Measurements from ENCODE around the gene IMPA2. TPM values are rescaled to one million over a fixed set of nuclear protein-coding genes. Genes with fewer than 3 reads are reported as not detected.

IMPA2 gene
- total and polyA plus RNA-seq, 2 donors (not counting 1 experiment from before 2014, with no cell fraction given): 3.8 to 23.0 TPM

- no peak for DNase-seq (ENCODE audit: low read depth in 2 of 2)
- Histone ChIP-seq H2AFZ (ENCODE audit: low read length) (no peak overlapping the region), H3K9ac (ENCODE audit: insufficient read depth, low read length) (no peak overlapping the region), H3K4me1 (ENCODE audit: control insufficient read depth, extremely low read depth, insufficient read depth, low read length) (peaks cover 6% of the 10 kb centered on the region), H3K79me2 (ENCODE audit: control insufficient read depth, insufficient read depth, low read length) (no peaks in the 10 kb centered on the region), H3K9me3 (ENCODE audit: control insufficient read depth, insufficient read depth, low read depth, low read length) (no peaks in the 10 kb centered on the region), H3K27me3 (ENCODE audit: control insufficient read depth, insufficient read depth, low read length) (no peaks in the 10 kb centered on the region), H4K20me1 (ENCODE audit: control insufficient read depth, extremely low read depth, insufficient read depth, low read length) (no peaks in the 10 kb centered on the region), H3K4me3 (replicated peaks in 1 of 4; ENCODE audit: control extremely low read depth in 1 of 4, insufficient read depth in 1 of 4, low read depth in 3 of 4, low read length in 4 of 4) (no peak overlapping the region), H3K36me3 (ENCODE audit: control insufficient read depth, insufficient read depth, low read length) (no peaks in the 10 kb centered on the region), H3K27ac (ENCODE audit: insufficient read depth, low read length) (no peak overlapping the region), H3K4me2 (ENCODE audit: extremely low read depth, insufficient read depth, low read length) (no peak overlapping the region)
- TF ChIP-seq EZH2 (IDR thresholded peaks at IDR 0.05; ENCODE audit: low read length, missing control alignments): no peak
- TF ChIP-seq CTCF (conservative IDR thresholded peaks at IDR 0.05 in 1 of 2, IDR thresholded peaks at IDR 0.05 in 1 of 2; ENCODE audit: low read depth in 1 of 2, low read length in 2 of 2): no peak
Observed at GRCh38 chr18:12035481-12035880, 54.2 kb downstream of the IMPA2 start.

GRCh38 chr18:12036201-12036751, 55.0 kb downstream of the IMPA2 start:
- H2AFZ ChIP-seq (ENCODE audit: low read length): no peak overlapping the region
- TF ChIP-seq CTCF (conservative IDR thresholded peaks at IDR 0.05 in 1 of 2, IDR thresholded peaks at IDR 0.05 in 1 of 2; ENCODE audit: low read depth in 1 of 2, low read length in 2 of 2): no peak
- no peak for TF ChIP-seq EZH2 (IDR thresholded peaks at IDR 0.05; ENCODE audit: low read length, missing control alignments)
- peaks cover 9% of the 10 kb centered on the region for H3K4me1 ChIP-seq (ENCODE audit: control insufficient read depth, extremely low read depth, insufficient read depth, low read length)
- no peak overlapping the region for H3K27ac ChIP-seq (ENCODE audit: insufficient read depth, low read length)
- no peaks in the 10 kb centered on the region for H4K20me1 ChIP-seq (ENCODE audit: control insufficient read depth, extremely low read depth, insufficient read depth, low read length)
- H3K4me3 ChIP-seq (replicated peaks in 1 of 4; ENCODE audit: control extremely low read depth in 1 of 4, insufficient read depth in 1 of 4, low read depth in 3 of 4, low read length in 4 of 4): no peak overlapping the region
- DNase-seq (ENCODE audit: low read depth in 2 of 2): no peak
- no peaks in the 10 kb centered on the region for H3K9me3 ChIP-seq (ENCODE audit: control insufficient read depth, insufficient read depth, low read depth, low read length)
- H3K9ac ChIP-seq (ENCODE audit: insufficient read depth, low read length): no peak overlapping the region
- H3K36me3 ChIP-seq (ENCODE audit: control insufficient read depth, insufficient read depth, low read length): no peaks in the 10 kb centered on the region
- no peaks in the 10 kb centered on the region for H3K27me3 ChIP-seq (ENCODE audit: control insufficient read depth, insufficient read depth, low read length)
- H3K79me2 ChIP-seq (ENCODE audit: control insufficient read depth, insufficient read depth, low read length): no peaks in the 10 kb centered on the region
- H3K4me2 ChIP-seq (ENCODE audit: extremely low read depth, insufficient read depth, low read length): no peak overlapping the region

GRCh38 chr18:12038082-12038638, 56.9 kb downstream of the IMPA2 start:
- no peak for TF ChIP-seq CTCF (conservative IDR thresholded peaks at IDR 0.05 in 1 of 2, IDR thresholded peaks at IDR 0.05 in 1 of 2; ENCODE audit: low read depth in 1 of 2, low read length in 2 of 2)
- TF ChIP-seq EZH2 (IDR thresholded peaks at IDR 0.05; ENCODE audit: low read length, missing control alignments): no peak
- Histone ChIP-seq H3K27ac (ENCODE audit: insufficient read depth, low read length) (no peak overlapping the region), H3K36me3 (ENCODE audit: control insufficient read depth, insufficient read depth, low read length) (no peaks in the 10 kb centered on the region), H3K9ac (ENCODE audit: insufficient read depth, low read length) (peak overlapping the region; percentile 55), H2AFZ (ENCODE audit: low read length) (no peak overlapping the region), H3K4me2 (ENCODE audit: extremely low read depth, insufficient read depth, low read length) (peak overlapping the region; percentile 98), H3K4me3 (replicated peaks in 1 of 4; ENCODE audit: control extremely low read depth in 1 of 4, insufficient read depth in 1 of 4, low read depth in 3 of 4, low read length in 4 of 4) (peak overlapping the region in 2 of 4 experiments; percentile 62 to 65), H3K9me3 (ENCODE audit: control insufficient read depth, insufficient read depth, low read depth, low read length) (no peaks in the 10 kb centered on the region), H3K79me2 (ENCODE audit: control insufficient read depth, insufficient read depth, low read length) (no peaks in the 10 kb centered on the region), H3K27me3 (ENCODE audit: control insufficient read depth, insufficient read depth, low read length) (no peaks in the 10 kb centered on the region), H4K20me1 (ENCODE audit: control insufficient read depth, extremely low read depth, insufficient read depth, low read length) (no peaks in the 10 kb centered on the region), H3K4me1 (ENCODE audit: control insufficient read depth, extremely low read depth, insufficient read depth, low read length) (peaks cover 7% of the 10 kb centered on the region)
- DNase-seq (ENCODE audit: low read depth in 2 of 2): peak in 1 of 2 donors; percentile 41

Measured in fibroblast of lung (primary cell).